GM18858 (cell line): ENCODE measurements around the gene ATP9A.

Experiments
- ATAC-seq: cut with Tn5 transposase; IDR thresholded peaks from one replicate; pipeline ENCODE4 v1.9.1; 2021; ENCODE audit not compliant: unreplicated experiment

Gene ATP9A

GRCh38 chr20:51562332-51563173, 205.6 kb downstream of the ATP9A start:
- no peak for ATAC-seq

DNA sequence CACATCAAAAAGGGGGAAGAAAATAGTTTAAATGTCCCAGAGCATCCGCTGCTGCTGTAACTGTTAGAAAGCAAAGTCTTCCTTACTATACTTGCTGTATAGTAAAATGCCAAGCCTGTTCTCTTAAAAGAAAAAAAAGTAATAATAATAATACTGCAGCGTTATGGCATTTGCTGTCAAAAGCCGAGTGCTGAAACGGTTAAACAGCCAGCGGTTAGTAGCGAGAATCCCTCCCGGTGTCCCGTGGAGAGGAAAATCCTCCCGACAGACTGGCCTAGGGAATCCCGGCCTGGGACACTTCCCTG, 206.2 kb downstream of the ATP9A start:
- ATAC-seq: no peak

DNA sequence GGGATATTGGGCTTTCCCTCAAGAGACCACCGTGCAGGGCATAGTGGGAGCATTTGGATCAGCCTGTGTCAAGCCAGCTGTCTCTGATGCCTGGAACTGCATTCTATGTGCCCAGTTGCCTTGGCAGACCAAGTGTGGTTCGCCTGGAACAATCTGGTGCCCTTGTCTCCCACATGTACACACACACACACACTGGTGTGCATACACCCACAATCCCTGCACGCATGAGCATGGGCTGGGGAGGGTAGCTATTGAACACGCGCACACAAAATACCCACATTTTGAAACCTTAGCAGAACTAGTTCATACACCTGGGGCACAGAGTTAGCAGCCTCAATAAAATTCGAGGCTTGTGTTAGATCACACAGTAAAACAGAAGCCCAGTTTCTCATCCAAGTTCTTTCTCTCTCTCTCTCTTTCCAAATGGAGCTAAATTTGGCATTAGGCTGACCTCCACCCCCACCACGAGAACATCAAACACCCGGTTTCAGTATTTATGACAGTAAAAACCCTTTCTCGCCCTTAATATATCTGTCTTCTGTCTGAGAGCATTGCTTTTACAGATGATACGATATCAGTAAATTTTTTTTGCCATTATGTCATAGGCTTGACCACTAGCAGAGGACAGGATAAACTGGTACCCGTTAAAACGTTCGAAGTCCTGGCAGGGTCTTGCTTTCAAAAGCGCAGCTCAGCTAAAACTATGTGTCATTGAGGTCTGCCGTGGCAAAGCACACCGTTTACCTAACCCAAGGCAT, 207.5 kb downstream of the ATP9A start:
- no peak for ATAC-seq

DNA sequence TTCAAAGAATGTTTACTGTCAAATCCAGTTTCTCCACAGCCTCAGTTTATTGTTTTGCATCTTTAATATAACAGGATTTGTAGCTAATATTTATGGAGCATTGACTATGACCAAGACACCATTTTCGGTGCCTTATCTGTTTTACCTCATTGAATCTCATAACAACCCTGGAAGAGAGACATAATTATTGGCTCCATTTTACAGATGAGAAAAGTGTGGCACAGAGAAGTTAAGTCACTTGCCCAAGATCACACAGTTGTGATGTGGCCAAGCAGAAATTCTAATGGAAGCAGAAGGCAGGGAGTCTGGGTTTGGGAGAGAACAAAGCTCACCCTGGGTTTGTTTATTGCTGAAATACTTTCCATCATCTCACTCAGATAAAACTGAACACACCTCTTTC, 208.1 kb downstream of the ATP9A start:
- ATAC-seq: no peak

GRCh38 chr20:51554538-51555165, 213.5 kb downstream of the ATP9A start:
- no peak for ATAC-seq

DNA sequence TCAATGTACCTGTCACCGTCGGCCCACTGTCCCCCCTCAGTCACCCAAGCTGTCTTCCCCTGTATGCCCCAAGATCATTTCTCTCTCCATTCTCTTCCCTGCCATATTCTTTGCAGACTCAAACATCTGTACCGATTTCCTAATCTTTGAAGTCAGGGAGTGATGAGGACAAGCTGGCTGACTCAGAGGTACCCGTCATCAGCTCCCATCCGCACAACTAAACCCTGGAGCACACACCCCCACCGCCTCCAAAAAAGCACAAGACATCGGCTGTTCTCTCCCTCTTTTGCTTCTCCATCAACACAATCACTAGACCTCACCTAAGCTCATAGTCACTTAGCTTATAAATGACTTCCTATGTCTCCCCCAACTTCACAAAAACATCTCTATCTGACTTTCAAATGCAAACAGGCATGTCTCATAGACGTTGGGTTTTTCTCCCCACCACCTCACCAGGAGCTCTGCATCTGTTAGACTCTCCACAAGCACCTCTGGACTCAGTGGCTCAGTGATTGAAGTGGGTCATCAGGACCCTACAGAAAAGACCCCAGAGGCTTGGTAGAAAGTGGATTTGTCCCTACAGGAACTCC, 214.2 kb downstream of the ATP9A start:
- no peak for ATAC-seq

DNA sequence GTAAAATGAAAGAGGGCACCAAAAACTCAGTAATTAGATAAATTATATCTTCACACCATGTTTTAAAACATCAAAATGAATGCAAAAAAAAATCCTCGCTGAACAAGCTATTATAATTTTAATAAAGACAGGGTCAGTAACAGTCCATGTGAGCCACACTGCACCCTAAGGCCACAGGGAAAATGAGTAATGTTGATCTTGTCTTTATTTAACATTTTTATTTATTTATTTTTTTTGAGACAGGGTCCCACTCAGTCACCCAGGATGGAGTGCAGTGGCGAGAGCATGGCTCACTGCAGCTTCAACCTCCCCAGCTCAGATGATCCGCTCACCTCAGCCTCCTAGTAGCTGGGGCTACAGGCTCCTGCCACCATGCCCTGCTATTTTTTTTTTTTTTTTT, 217.0 kb downstream of the ATP9A start:
- ATAC-seq: no peak

DNA sequence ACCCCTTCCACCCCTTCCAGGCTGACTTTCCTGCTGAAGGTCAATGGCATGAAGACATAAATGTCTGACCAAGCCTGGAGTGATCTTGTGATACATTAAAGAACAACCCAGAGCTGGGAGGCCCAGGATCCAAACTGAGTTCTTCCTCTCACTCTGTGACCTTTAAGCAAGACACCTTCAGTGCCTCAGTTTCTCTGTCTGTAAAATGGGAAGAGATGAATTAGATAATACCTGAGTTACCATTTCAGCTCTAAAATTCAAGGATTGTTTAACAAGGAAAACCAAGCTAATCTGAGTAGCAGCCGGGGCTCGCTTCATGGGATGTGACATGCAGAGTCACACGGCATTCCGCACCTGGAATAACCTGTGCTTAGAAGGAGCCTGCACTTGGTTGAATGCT, 218.7 kb downstream of the ATP9A start:
- ATAC-seq: no peak

DNA sequence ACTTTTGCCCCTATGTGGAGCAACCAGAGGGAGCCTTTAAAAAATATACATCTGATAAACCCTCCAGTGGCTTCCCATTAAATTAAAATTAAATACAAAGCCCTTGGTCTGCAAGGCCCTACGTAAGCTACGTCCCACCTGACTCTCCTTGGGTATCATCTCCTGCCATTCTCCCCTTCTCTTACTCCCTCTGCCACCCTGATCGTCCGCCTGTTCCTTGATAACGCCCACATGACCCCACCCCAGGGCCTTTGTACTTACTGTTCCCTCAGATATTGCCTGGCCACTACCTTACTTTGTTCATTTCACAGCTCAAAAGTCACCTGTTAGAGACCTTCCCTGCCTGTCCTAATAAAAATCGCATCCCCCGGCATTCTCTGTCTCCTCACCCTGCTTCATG, 220.2 kb downstream of the ATP9A start:
- no peak for ATAC-seq
